ENCODE measurements around the gene LSP1. TPM values are rescaled to one million over a fixed set of nuclear protein-coding genes. Genes with fewer than 3 reads are reported as not detected.

LSP1 gene
- total and polyA plus RNA-seq, 8 donors: 9.8 to 239 (median 58.9) TPM

DNA sequence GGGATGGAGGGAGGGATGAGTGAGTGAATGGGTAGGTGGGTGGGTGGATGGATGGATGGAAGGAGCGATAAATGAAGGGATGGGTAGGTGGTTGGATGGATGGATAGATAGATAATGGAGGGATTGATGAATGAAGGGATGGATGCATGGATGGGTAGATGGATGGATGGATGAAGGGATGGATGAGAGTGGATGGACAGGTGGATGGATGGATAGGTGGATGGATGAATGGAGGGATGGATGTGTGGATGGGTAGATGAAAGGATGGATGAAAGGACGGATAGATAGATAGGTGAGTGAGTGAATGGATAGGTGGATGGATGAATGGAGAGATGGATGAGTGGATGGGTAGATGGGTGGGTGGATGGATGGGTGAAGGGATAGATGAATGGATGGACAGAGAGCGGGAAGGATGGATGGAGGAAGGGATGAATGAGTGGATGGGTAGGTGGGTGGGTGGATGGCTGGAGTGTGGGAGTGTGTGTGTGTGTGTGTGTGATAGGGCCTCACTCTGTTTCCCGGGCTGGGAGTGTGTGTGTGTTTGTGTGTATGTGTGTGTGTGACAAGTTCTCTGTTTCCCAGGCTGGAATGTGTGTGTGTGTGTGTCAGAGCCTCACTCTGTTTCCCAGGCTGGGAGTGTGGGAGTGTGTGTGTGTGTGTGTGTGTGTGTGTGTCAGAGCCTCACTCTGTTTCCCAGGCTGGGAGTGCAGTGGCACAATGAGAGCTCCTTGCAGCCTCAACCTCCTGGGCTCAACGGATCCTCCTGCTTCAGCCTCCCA lies 40.9 kb downstream of the LSP1 start:
- 79 to 93% (median 84%) methylated on average over 4 to 5 of the region's 5 CpGs for WGBS, 5 donors
- Histone ChIP-seq H3K27me3 (peaks cover 0 to 35% (median 0%) of the 10 kb centered on the region in 3 donors), H3K27ac (no peak overlapping the region), H3K4me1 (peaks cover 0 to 24% (median 5%) of the 10 kb centered on the region in 4 donors), H3K9me3 (no peaks in the 10 kb centered on the region), H3K4me3 (no peak overlapping the region), H3K36me3 (peaks cover 0 to 7% (median 3%) of the 10 kb centered on the region in 4 donors)
- no peak for DNase-seq
- intact Hi-C loops (cut with DNase I; ENCODE audit: low total_unique reads): loop anchor here (1.0 kb wide), 1 partner anchor 23 kb away; no protein-coding TSS in a partner anchor
- TF ChIP-seq, protein P1, sequence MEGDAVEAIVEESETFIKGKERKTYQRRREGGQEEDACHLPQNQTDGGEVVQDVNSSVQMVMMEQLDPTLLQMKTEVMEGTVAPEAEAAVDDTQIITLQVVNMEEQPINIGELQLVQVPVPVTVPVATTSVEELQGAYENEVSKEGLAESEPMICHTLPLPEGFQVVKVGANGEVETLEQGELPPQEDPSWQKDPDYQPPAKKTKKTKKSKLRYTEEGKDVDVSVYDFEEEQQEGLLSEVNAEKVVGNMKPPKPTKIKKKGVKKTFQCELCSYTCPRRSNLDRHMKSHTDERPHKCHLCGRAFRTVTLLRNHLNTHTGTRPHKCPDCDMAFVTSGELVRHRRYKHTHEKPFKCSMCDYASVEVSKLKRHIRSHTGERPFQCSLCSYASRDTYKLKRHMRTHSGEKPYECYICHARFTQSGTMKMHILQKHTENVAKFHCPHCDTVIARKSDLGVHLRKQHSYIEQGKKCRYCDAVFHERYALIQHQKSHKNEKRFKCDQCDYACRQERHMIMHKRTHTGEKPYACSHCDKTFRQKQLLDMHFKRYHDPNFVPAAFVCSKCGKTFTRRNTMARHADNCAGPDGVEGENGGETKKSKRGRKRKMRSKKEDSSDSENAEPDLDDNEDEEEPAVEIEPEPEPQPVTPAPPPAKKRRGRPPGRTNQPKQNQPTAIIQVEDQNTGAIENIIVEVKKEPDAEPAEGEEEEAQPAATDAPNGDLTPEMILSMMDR (IDR thresholded peaks at IDR 0.05): no peak
- TF ChIP-seq EP300 (IDR thresholded peaks at IDR 0.05) (no peak), POLR2AphosphoS5 (IDR thresholded peaks at IDR 0.05) (no peak), POLR2A (IDR thresholded peaks at IDR 0.05) (no peak)

DNA sequence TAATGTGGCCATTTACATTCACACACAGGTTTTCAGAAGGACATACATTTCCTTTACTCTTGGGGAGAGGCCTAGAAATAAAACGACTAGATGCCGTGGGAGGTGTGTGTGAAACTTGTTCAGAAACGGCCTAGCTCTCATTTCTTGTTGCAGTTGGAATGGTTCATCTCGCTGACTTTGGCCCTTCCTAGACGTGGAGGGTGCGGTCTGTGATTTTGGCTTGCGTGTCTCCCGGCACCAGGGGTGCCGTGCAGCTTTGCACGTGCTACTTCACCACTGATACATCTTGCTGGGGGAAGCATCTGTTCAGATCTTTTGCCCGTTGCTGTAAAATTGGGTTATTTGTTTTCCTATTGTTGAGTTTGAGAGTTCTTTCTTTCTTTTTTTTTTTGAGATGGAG lies 41.9 kb downstream of the LSP1 start:
- H3K4me1 ChIP-seq: peaks cover 0 to 14% (median 2%) of the 10 kb centered on the region in 4 donors
- intact Hi-C loops (cut with DNase I; ENCODE audit: low total_unique reads): no loop called here
- H3K9me3 ChIP-seq: no peaks in the 10 kb centered on the region
- 90 to 93% (median 91%) methylated on average over 11 of the region's 11 CpGs for WGBS, 5 donors
- no peak overlapping the region for H3K4me3 ChIP-seq
- no peak overlapping the region for H3K27ac ChIP-seq
- no peaks in the 10 kb centered on the region for H3K36me3 ChIP-seq
- no peak for DNase-seq
- TF ChIP-seq, protein P1 (IDR thresholded peaks at IDR 0.05): no peak
- TF ChIP-seq POLR2AphosphoS5 (IDR thresholded peaks at IDR 0.05): no peak
- no peak for TF ChIP-seq POLR2A (IDR thresholded peaks at IDR 0.05)
- no peak for TF ChIP-seq EP300 (IDR thresholded peaks at IDR 0.05)
- H3K27me3 ChIP-seq: peaks cover 0 to 31% (median 0%) of the 10 kb centered on the region in 3 donors

DNA sequence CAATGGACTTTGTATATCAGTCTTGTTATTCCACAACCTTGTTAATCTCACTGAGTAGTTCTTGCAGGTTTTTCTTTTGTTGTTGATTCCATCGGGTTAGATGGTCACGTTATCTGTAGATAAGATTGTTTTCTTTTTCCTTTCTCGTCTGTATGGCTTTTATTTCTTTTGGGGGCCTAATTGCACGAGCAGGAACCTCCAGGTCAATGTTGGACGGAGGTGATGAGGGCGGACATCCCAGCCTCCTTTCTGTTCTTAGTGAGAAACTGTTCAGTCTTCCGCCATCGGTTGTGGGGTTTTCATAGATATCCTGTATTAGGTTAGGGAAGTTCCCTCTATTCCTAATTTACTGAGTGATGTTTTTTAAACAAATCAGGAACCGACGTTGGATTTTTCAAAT lies 43.6 kb downstream of the LSP1 start:
- Histone ChIP-seq H3K27ac (no peak overlapping the region), H3K4me1 (no peaks in the 10 kb centered on the region), H3K9me3 (no peaks in the 10 kb centered on the region), H3K4me3 (no peak overlapping the region), H3K27me3 (peaks cover 0 to 26% (median 0%) of the 10 kb centered on the region in 3 donors), H3K36me3 (no peaks in the 10 kb centered on the region)
- no peak for TF ChIP-seq POLR2A (IDR thresholded peaks at IDR 0.05)
- TF ChIP-seq POLR2AphosphoS5 (IDR thresholded peaks at IDR 0.05): no peak
- TF ChIP-seq, protein P1 (IDR thresholded peaks at IDR 0.05): no peak
- 32 to 54% (median 40%) methylated on average over 10 of the region's 10 CpGs for WGBS, 5 donors
- DNase-seq: no peak
- intact Hi-C loops (cut with DNase I; ENCODE audit: low total_unique reads): no loop called here

DNA sequence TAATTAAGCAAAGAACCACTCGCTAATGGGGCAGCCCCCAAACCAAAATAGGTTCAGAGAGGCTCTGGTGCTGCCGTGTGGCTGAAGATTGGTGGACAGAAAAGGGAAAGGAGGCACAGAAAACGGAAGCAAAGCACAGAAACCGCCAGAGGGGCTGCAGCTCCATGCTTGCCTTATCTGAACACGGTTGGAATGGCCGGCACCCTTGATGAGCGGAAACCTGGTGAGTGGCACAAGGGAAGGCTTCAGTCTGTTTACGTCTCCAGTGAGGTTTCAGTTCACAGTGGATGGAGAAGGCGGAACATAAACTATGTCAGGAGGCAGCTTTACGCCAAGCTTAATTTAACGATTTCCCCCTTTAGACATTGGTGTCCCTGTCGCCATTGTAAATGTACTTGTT lies 44.0 kb downstream of the LSP1 start:
- TF ChIP-seq POLR2AphosphoS5 (IDR thresholded peaks at IDR 0.05): no peak
- TF ChIP-seq, protein P1 (IDR thresholded peaks at IDR 0.05): no peak
- no peak for TF ChIP-seq POLR2A (IDR thresholded peaks at IDR 0.05)
- no peak for TF ChIP-seq EP300 (IDR thresholded peaks at IDR 0.05)
- 58 to 71% (median 71%) methylated on average over 12 of the region's 12 CpGs for WGBS, 5 donors
- no peak for DNase-seq
- Histone ChIP-seq H3K36me3 (no peaks in the 10 kb centered on the region), H3K4me3 (no peak overlapping the region), H3K27ac (no peak overlapping the region), H3K4me1 (no peaks in the 10 kb centered on the region), H3K27me3 (peaks cover 0 to 26% (median 0%) of the 10 kb centered on the region in 3 donors), H3K9me3 (no peaks in the 10 kb centered on the region)
- intact Hi-C loops (cut with DNase I; ENCODE audit: low total_unique reads): no loop called here

Data from stomach (tissue), 9 donors.